Astrocyte (in vitro differentiated cells and primary cell): ENCODE measurements around the gene DCANP1. TPM values are rescaled to one million over a fixed set of nuclear protein-coding genes. Genes with fewer than 3 reads are reported as not detected.

ENCODE experiments used
- DNase-seq: peaks from one replicate; pipeline ENCODE4 v3.0.0-alpha.2; 2010; ENCODE audit warnings: low read depth
- FAIRE-seq: peaks from 2 replicates; lab custom pipeline; 2011; peaks lifted over from hg19 to GRCh38; lab: Jason Lieb, UNC
- H2AFZ ChIP-seq: 2 replicates; pipeline ENCODE4 v1.6.0; 2012; ENCODE audit warnings: low read depth, low read length, inconsistent platforms
- H3K27ac ChIP-seq: 2 replicates; pipeline ENCODE4 v1.5.1; 2011; ENCODE audit warnings: low read depth, low read length, inconsistent platforms
- H3K27me3 ChIP-seq: 2 replicates; pipeline ENCODE4 v1.6.0; 2011; ENCODE audit warnings: low read length, inconsistent platforms; ENCODE audit not compliant: insufficient read depth
- H3K36me3 ChIP-seq: 2 replicates; pipeline ENCODE4 v1.5.1; 2011; ENCODE audit warnings: low read length, inconsistent platforms; ENCODE audit not compliant: insufficient read depth
- H3K4me1 ChIP-seq: 2 replicates; pipeline ENCODE4 v1.5.1; 2011; ENCODE audit warnings: low read length, inconsistent platforms; ENCODE audit not compliant: insufficient read depth
- H3K4me2 ChIP-seq: 2 replicates; pipeline ENCODE4 v1.6.0; 2012; ENCODE audit warnings: low read length, inconsistent platforms
- H3K4me3 ChIP-seq: 2 replicates; pipeline ENCODE4 v1.5.1; 2011; ENCODE audit warnings: low read depth, mild to moderate bottlenecking, low read length, inconsistent platforms; ENCODE audit not compliant: insufficient read depth
- H3K79me2 ChIP-seq: 2 replicates; pipeline ENCODE4 v1.6.0; 2012; ENCODE audit warnings: mild to moderate bottlenecking, low read length, inconsistent platforms; ENCODE audit not compliant: insufficient read depth
- H3K9ac ChIP-seq: 2 replicates; pipeline ENCODE4 v1.6.0; 2012; ENCODE audit warnings: mild to moderate bottlenecking, low read length, inconsistent platforms
- H3K9me3 ChIP-seq: 2 replicates; pipeline ENCODE4 v1.5.1; 2012; ENCODE audit warnings: low read depth, mild to moderate bottlenecking, low read length, inconsistent platforms; ENCODE audit not compliant: insufficient read depth
- H4K20me1 ChIP-seq: 2 replicates; pipeline ENCODE4 v1.6.0; 2012; ENCODE audit warnings: low read length, inconsistent platforms; ENCODE audit not compliant: insufficient read depth
- H3K27ac Mint-ChIP-seq: one replicate; pipeline ENCODE4 v1.8.0; 2021; ENCODE audit warnings: mild to moderate bottlenecking, mixed read lengths; ENCODE audit not compliant: unreplicated experiment
- H3K27me3 Mint-ChIP-seq: one replicate; pipeline ENCODE4 v1.8.0; 2021; ENCODE audit warnings: low read depth, mixed read lengths; ENCODE audit not compliant: unreplicated experiment
- H3K36me3 Mint-ChIP-seq: one replicate; pipeline ENCODE4 v1.8.0; 2021; ENCODE audit warnings: low read depth, mixed read lengths; ENCODE audit not compliant: unreplicated experiment
- H3K4me1 Mint-ChIP-seq: one replicate; pipeline ENCODE4 v1.8.0; 2021; ENCODE audit warnings: low read depth, mixed read lengths; ENCODE audit not compliant: unreplicated experiment
- H3K4me3 Mint-ChIP-seq: one replicate; pipeline ENCODE4 v1.8.0; 2021; ENCODE audit warnings: mild to moderate bottlenecking, moderate library complexity, mixed read lengths; ENCODE audit not compliant: unreplicated experiment
- H3K9me3 Mint-ChIP-seq: one replicate; pipeline ENCODE4 v1.8.0; 2021; ENCODE audit warnings: mild to moderate bottlenecking, mixed read lengths; ENCODE audit not compliant: unreplicated experiment
- CTCF ChIP-seq: IDR thresholded peaks from 2 replicates; pipeline ENCODE4 v1.5.1; 2011; ENCODE audit warnings: low read depth, mild to moderate bottlenecking, inconsistent platforms, low read length, moderate library complexity; ENCODE audit not compliant: insufficient read depth
- EZH2 ChIP-seq: IDR thresholded peaks from 2 replicates; pipeline ENCODE4 v1.6.1; 2012; ENCODE audit warnings: mild to moderate bottlenecking, low read length, inconsistent platforms; ENCODE audit not compliant: insufficient read depth
- total RNA-seq: library from RNA; stranded (reverse); gene quantifications from 2 replicates; pipeline ENCODE4 v1.2.1, GENCODE V29; 2021

The DCANP1 gene
- total RNA-seq, 1 donor from 2014 or later = not detected

GRCh38 chr5:135491038-135491551, 43.9 kb upstream of the DCANP1 start:
- H3K27me3 ChIP-seq = peaks cover 33% of the 10 kb centered on the region
- H4K20me1 ChIP-seq = no peaks in the 10 kb centered on the region
- TF ChIP-seq EZH2 = no peak
- TF ChIP-seq CTCF = no peak
- H3K4me2 ChIP-seq = no peak overlapping the region
- H3K9ac ChIP-seq = no peak overlapping the region
- Mint-ChIP-seq H3K4me1 (peaks cover 12% of the 10 kb centered on the region), H3K27me3 (peaks cover 79% of the 10 kb centered on the region), H3K36me3 (peaks cover 3% of the 10 kb centered on the region), H3K27ac (no peak overlapping the region), H3K4me3 (no peak overlapping the region), H3K9me3 (peaks cover 2% of the 10 kb centered on the region)
- H3K4me1 ChIP-seq = peaks cover 37% of the 10 kb centered on the region
- H3K79me2 ChIP-seq = no peaks in the 10 kb centered on the region
- H3K36me3 ChIP-seq = no peaks in the 10 kb centered on the region
- peaks cover 4% of the 10 kb centered on the region for H3K9me3 ChIP-seq
- no peak for DNase-seq
- H2AFZ ChIP-seq = no peak overlapping the region
- no peak overlapping the region for H3K4me3 ChIP-seq
- no peak for FAIRE-seq
- no peak overlapping the region for H3K27ac ChIP-seq

- peak overlapping the region; percentile 91 for H3K4me2 ChIP-seq
- H3K4me3 ChIP-seq = no peak overlapping the region
- Mint-ChIP-seq H3K27ac (no peak overlapping the region), H3K36me3 (peaks cover 3% of the 10 kb centered on the region), H3K4me1 (peaks cover 12% of the 10 kb centered on the region), H3K27me3 (peaks cover 80% of the 10 kb centered on the region), H3K4me3 (peak overlapping the region; percentile 79), H3K9me3 (peaks cover 2% of the 10 kb centered on the region)
- H3K27ac ChIP-seq = no peak overlapping the region
- no peaks in the 10 kb centered on the region for H4K20me1 ChIP-seq
- no peak for TF ChIP-seq EZH2
- no peak for TF ChIP-seq CTCF
- H3K36me3 ChIP-seq = no peaks in the 10 kb centered on the region
- H3K27me3 ChIP-seq = peaks cover 36% of the 10 kb centered on the region
- H2AFZ ChIP-seq = peak overlapping the region; percentile 48
- DNase-seq = no peak
- H3K9me3 ChIP-seq = peaks cover 4% of the 10 kb centered on the region
- H3K79me2 ChIP-seq = no peaks in the 10 kb centered on the region
- no peak for FAIRE-seq
- H3K9ac ChIP-seq = no peak overlapping the region
- peaks cover 37% of the 10 kb centered on the region for H3K4me1 ChIP-seq
These were observed 43.3 kb upstream of the DCANP1 start for GRCh38 chr5:135490245-135491037.
